ENCODE measurements around the gene UBTD2.

Gene UBTD2

GRCh38 chr5:172172912-172173563, 110.5 kb downstream of the UBTD2 start (continued):
- TF ChIP-seq CTCF (tag by site-specific recombination; IDR thresholded peaks at IDR 0.05), result no peak
- TF ChIP-seq ZFP3 (tag by site-specific recombination; IDR thresholded peaks at IDR 0.05; ENCODE audit: low read depth), result no peak
- TF ChIP-seq ZNF302 (tag by site-specific recombination; IDR thresholded peaks at IDR 0.05; ENCODE audit: low read depth), result no peak
- no peak for TF ChIP-seq ZNF202 (tag by site-specific recombination; IDR thresholded peaks at IDR 0.05; ENCODE audit: borderline replicate concordance)
- TF ChIP-seq ZNF514 (tag by site-specific recombination; IDR thresholded peaks at IDR 0.05), result no peak
- TF ChIP-seq ZFP69B (tag by site-specific recombination; IDR thresholded peaks at IDR 0.05), result no peak
- TF ChIP-seq ZNF510 (tag by site-specific recombination; IDR thresholded peaks at IDR 0.05; ENCODE audit: insufficient replicate concordance), result no peak
- no peak for TF ChIP-seq PRDM1 (tag by site-specific recombination; IDR thresholded peaks at IDR 0.05)

- Histone ChIP-seq H3K9me3 (ENCODE audit: control insufficient read depth, insufficient read depth, low read depth, low read length) (no peaks in the 10 kb centered on the region), H3K4me3 (ENCODE audit: low read depth, low read length) (no peak overlapping the region), H3K36me3 (ENCODE audit: control insufficient read depth in 2 of 2, insufficient read depth in 1 of 2, low read length in 2 of 2) (no peaks in the 10 kb centered on the region), H3K4me1 (ENCODE audit: control insufficient read depth, insufficient read depth, low read length) (peaks cover 2% of the 10 kb centered on the region; the same call in 1 of the 2 replicates), H3K27ac (ENCODE audit: extremely low read depth, low read depth, low read length) (no peak overlapping the region)
- ChIA-PET POLR2A (no interaction called here), CTCF (no interaction called here)
- TF ChIP-seq WT1 (tag by site-specific recombination; IDR thresholded peaks at IDR 0.05) (no peak), ZBTB11 (tag by site-specific recombination; conservative IDR thresholded peaks at IDR 0.05; ENCODE audit: low read depth) (no peak), ZNF274 (IDR thresholded peaks at IDR 0.05; ENCODE audit: low read length) (no peak), ZNF274 (tag by site-specific recombination; IDR thresholded peaks at IDR 0.05; ENCODE audit: borderline replicate concordance) (no peak), ZBTB26 (tag by site-specific recombination; optimal IDR thresholded peaks at IDR 0.05) (no peak), ZNF302 (tag by site-specific recombination; IDR thresholded peaks at IDR 0.05; ENCODE audit: low read depth) (no peak), ZSCAN18 (tag by site-specific recombination; IDR thresholded peaks at IDR 0.05) (no peak), PRDM1 (tag by site-specific recombination; IDR thresholded peaks at IDR 0.05) (no peak), ZNF571 (tag by site-specific recombination; IDR thresholded peaks at IDR 0.05) (no peak), ZNF404 (tag by site-specific recombination; IDR thresholded peaks at IDR 0.05) (no peak), PRDM4 (tag by site-specific recombination; IDR thresholded peaks at IDR 0.05) (no peak), ZIC2 (tag by site-specific recombination; IDR thresholded peaks at IDR 0.05) (no peak), ZNF239 (tag by site-specific recombination; IDR thresholded peaks at IDR 0.05) (no peak), ZNF623 (tag by site-specific recombination; IDR thresholded peaks at IDR 0.05) (no peak), ZNF398 (tag by site-specific recombination; IDR thresholded peaks at IDR 0.05) (no peak), ZNF645 (tag by site-specific recombination; IDR thresholded peaks at IDR 0.05) (no peak), ZNF426 (tag by site-specific recombination; IDR thresholded peaks at IDR 0.05) (no peak)
These were observed 112.4 kb downstream of the UBTD2 start for GRCh38 chr5:172171118-172171517.
